ENCODE data around the gene BANP. TPM values are rescaled to one million over a fixed set of nuclear protein-coding genes. Genes with fewer than 3 reads are reported as not detected.

Gene BANP
- total and polyA plus RNA-seq, 2 donors (not counting 1 experiment from before 2014, with no cell fraction given): 9.3 to 31.0 TPM

- Histone ChIP-seq H3K9ac (ENCODE audit: insufficient read depth, low read length) (no peak overlapping the region), H3K27ac (ENCODE audit: insufficient read depth, low read length) (peak overlapping the region; percentile 72), H3K79me2 (ENCODE audit: control insufficient read depth, insufficient read depth, low read length) (peaks cover 32% of the 10 kb centered on the region), H3K27me3 (ENCODE audit: control insufficient read depth, insufficient read depth, low read length) (no peaks in the 10 kb centered on the region), H4K20me1 (ENCODE audit: control insufficient read depth, extremely low read depth, insufficient read depth, low read length) (no peaks in the 10 kb centered on the region), H3K36me3 (ENCODE audit: control insufficient read depth, insufficient read depth, low read length) (no peaks in the 10 kb centered on the region), H3K4me1 (ENCODE audit: control insufficient read depth, extremely low read depth, insufficient read depth, low read length) (peaks cover 10% of the 10 kb centered on the region), H2AFZ (ENCODE audit: low read length) (no peak overlapping the region), H3K4me2 (ENCODE audit: extremely low read depth, insufficient read depth, low read length) (peak overlapping the region; percentile 72), H3K9me3 (ENCODE audit: control insufficient read depth, insufficient read depth, low read depth, low read length) (no peaks in the 10 kb centered on the region), H3K4me3 (replicated peaks in 1 of 4; ENCODE audit: control extremely low read depth in 1 of 4, insufficient read depth in 1 of 4, low read depth in 3 of 4, low read length in 4 of 4) (peak overlapping the region in 1 of 4 experiments; percentile 24)
- peak; percentile 83 to 87 for DNase-seq (ENCODE audit: low read depth in 2 of 2)
- TF ChIP-seq EZH2 (IDR thresholded peaks at IDR 0.05; ENCODE audit: low read length, missing control alignments) (no peak), CTCF (conservative IDR thresholded peaks at IDR 0.05 in 1 of 2, IDR thresholded peaks at IDR 0.05 in 1 of 2; ENCODE audit: low read depth in 1 of 2, low read length in 2 of 2) (no peak)
Measured at GRCh38 chr16:87966064-87966645, 14.9 kb downstream of the BANP start.

- TF ChIP-seq CTCF (conservative IDR thresholded peaks at IDR 0.05 in 1 of 2, IDR thresholded peaks at IDR 0.05 in 1 of 2; ENCODE audit: low read depth in 1 of 2, low read length in 2 of 2) (no peak), EZH2 (IDR thresholded peaks at IDR 0.05; ENCODE audit: low read length, missing control alignments) (no peak)
- H3K27me3 ChIP-seq (ENCODE audit: control insufficient read depth, insufficient read depth, low read length): no peaks in the 10 kb centered on the region
Measured at GRCh38 chr16:87966685-87967185, 15.5 kb downstream of the BANP start.

DNA sequence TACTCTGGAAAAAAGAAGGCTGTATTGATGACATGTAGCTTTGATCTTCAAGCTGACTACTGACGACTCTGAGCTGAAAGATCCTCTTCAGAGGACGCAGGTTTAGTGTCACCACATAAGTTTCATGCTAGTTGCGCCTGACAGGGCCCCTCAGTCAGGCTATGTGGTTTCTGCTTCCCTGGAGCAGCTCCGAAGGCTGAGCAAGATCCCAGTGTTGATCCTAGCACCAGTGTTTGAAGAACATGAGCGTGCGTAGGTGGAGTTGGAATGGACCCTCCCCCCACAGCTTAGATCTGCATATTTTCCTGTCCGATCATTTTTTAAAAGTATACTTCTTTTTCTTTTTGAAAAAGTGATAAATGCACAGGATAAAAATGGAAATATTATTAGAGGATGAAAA is 17.3 kb downstream of the BANP start:
- H4K20me1 ChIP-seq (ENCODE audit: control insufficient read depth, extremely low read depth, insufficient read depth, low read length): no peaks in the 10 kb centered on the region
- peak overlapping the region; percentile 49 for H3K27ac ChIP-seq (ENCODE audit: insufficient read depth, low read length)
- H2AFZ ChIP-seq (ENCODE audit: low read length): no peak overlapping the region
- H3K79me2 ChIP-seq (ENCODE audit: control insufficient read depth, insufficient read depth, low read length): peaks cover 41% of the 10 kb centered on the region
- H3K9me3 ChIP-seq (ENCODE audit: control insufficient read depth, insufficient read depth, low read depth, low read length): no peaks in the 10 kb centered on the region
- H3K27me3 ChIP-seq (ENCODE audit: control insufficient read depth, insufficient read depth, low read length): no peaks in the 10 kb centered on the region
- H3K36me3 ChIP-seq (ENCODE audit: control insufficient read depth, insufficient read depth, low read length): no peaks in the 10 kb centered on the region
- H3K4me3 ChIP-seq (replicated peaks in 1 of 4; ENCODE audit: control extremely low read depth in 1 of 4, insufficient read depth in 1 of 4, low read depth in 3 of 4, low read length in 4 of 4): no peak overlapping the region
- H3K9ac ChIP-seq (ENCODE audit: insufficient read depth, low read length): peak overlapping the region; percentile 21
- peak; percentile 58 to 94 for DNase-seq (ENCODE audit: low read depth in 2 of 2)
- no peak for TF ChIP-seq CTCF (conservative IDR thresholded peaks at IDR 0.05 in 1 of 2, IDR thresholded peaks at IDR 0.05 in 1 of 2; ENCODE audit: low read depth in 1 of 2, low read length in 2 of 2)
- no peak for TF ChIP-seq EZH2 (IDR thresholded peaks at IDR 0.05; ENCODE audit: low read length, missing control alignments)
- H3K4me2 ChIP-seq (ENCODE audit: extremely low read depth, insufficient read depth, low read length): peak overlapping the region; percentile 66
- H3K4me1 ChIP-seq (ENCODE audit: control insufficient read depth, extremely low read depth, insufficient read depth, low read length): peaks cover 10% of the 10 kb centered on the region

More at GRCh38 chr16:87966685-87967185, 15.5 kb downstream of the BANP start:
- H3K4me3 ChIP-seq (replicated peaks in 1 of 4; ENCODE audit: control extremely low read depth in 1 of 4, insufficient read depth in 1 of 4, low read depth in 3 of 4, low read length in 4 of 4): peak overlapping the region in 1 of 4 experiments; percentile 24
- H3K36me3 ChIP-seq (ENCODE audit: control insufficient read depth, insufficient read depth, low read length): no peaks in the 10 kb centered on the region
- no peak overlapping the region for H2AFZ ChIP-seq (ENCODE audit: low read length)
- peak in 1 of 2 donors; percentile 18 for DNase-seq (ENCODE audit: low read depth in 2 of 2)
- H3K4me1 ChIP-seq (ENCODE audit: control insufficient read depth, extremely low read depth, insufficient read depth, low read length): peaks cover 10% of the 10 kb centered on the region
- H3K79me2 ChIP-seq (ENCODE audit: control insufficient read depth, insufficient read depth, low read length): peaks cover 35% of the 10 kb centered on the region
- H3K9ac ChIP-seq (ENCODE audit: insufficient read depth, low read length): peak overlapping the region; percentile 26
- no peaks in the 10 kb centered on the region for H3K9me3 ChIP-seq (ENCODE audit: control insufficient read depth, insufficient read depth, low read depth, low read length)
- no peaks in the 10 kb centered on the region for H4K20me1 ChIP-seq (ENCODE audit: control insufficient read depth, extremely low read depth, insufficient read depth, low read length)
- peak overlapping the region; percentile 72 for H3K4me2 ChIP-seq (ENCODE audit: extremely low read depth, insufficient read depth, low read length)
- peak overlapping the region; percentile 72 for H3K27ac ChIP-seq (ENCODE audit: insufficient read depth, low read length)

Data from fibroblast of lung (primary cell).